Osteocyte (in vitro differentiated cells): ENCODE measurements around the gene HOXD4. TPM values are rescaled to one million over a fixed set of nuclear protein-coding genes. Genes with fewer than 3 reads are reported as not detected.

Experiments
- DNase-seq: peaks from one replicate; pipeline ENCODE4 v3.0.0; 2021; ENCODE audit warnings: mixed read lengths; ENCODE audit not compliant: unreplicated experiment; ENCODE audit errors: extremely low spot score
- H3K27ac Mint-ChIP-seq: one replicate; pipeline ENCODE4 v1.8.0; 2021; ENCODE audit warnings: mild to moderate bottlenecking, mixed read lengths; ENCODE audit not compliant: unreplicated experiment
- H3K27me3 Mint-ChIP-seq: one replicate; pipeline ENCODE4 v1.8.0; 2021; ENCODE audit warnings: mixed read lengths; ENCODE audit not compliant: unreplicated experiment
- H3K36me3 Mint-ChIP-seq: one replicate; pipeline ENCODE4 v1.8.0; 2021; ENCODE audit warnings: mixed read lengths; ENCODE audit not compliant: unreplicated experiment
- H3K4me1 Mint-ChIP-seq: one replicate; pipeline ENCODE4 v1.8.0; 2021; ENCODE audit warnings: mixed read lengths; ENCODE audit not compliant: unreplicated experiment
- H3K4me3 Mint-ChIP-seq: one replicate; pipeline ENCODE4 v1.8.0; 2021; ENCODE audit warnings: mild to moderate bottlenecking, moderate library complexity, mixed read lengths; ENCODE audit not compliant: unreplicated experiment
- H3K9me3 Mint-ChIP-seq: one replicate; pipeline ENCODE4 v1.8.0; 2021; ENCODE audit warnings: mixed read lengths; ENCODE audit not compliant: unreplicated experiment
- total RNA-seq: library from RNA; stranded (reverse); gene quantifications from 2 replicates; pipeline ENCODE4 v1.2.1, GENCODE V29; 2021
- TF ChIP-seq, protein P1 (sequence below): fragments of 200-600 bp; sonication (generic); IDR thresholded peaks from 2 replicates; pipeline ENCODE4 v1.5.0; 2021; ENCODE audit warnings: antibody characterized with exemption, mild to moderate bottlenecking, moderate library complexity

Gene HOXD4
- total RNA-seq, 1 donor from 2014 or later: not detected

DNA sequence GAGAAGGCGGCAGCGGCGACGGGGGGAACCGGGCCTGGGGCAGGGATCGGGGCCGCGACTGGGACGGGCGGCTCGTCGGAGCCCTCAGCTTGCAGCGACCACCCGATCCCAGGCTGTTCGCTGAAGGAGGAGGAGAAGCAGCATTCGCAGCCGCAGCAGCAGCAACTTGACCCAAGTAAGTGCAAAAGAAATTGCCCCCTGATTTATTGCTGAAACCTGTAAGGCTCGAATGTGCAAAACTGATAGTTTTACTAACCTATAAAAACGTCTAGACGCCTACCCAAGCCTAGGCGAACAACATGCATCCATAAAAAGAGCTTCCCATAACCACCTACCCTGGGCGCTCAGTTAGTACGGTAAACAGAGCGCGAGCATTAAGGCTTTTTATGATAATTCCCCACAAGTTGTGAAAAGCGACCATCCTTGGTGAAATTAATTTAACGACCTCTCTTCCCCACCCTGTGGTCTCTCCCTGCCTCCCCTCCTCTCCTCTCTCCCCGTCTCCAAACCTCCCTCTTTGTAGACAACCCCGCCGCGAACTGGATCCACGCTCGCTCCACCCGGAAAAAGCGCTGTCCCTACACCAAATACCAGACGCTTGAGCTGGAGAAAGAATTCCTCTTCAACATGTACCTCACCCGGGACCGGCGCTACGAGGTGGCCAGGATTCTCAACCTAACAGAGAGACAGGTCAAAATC, 27.8 kb upstream of the HOXD4 start:
- H3K9me3 Mint-ChIP-seq: peaks cover 3% of the 10 kb centered on the region
- TF ChIP-seq, protein P1, sequence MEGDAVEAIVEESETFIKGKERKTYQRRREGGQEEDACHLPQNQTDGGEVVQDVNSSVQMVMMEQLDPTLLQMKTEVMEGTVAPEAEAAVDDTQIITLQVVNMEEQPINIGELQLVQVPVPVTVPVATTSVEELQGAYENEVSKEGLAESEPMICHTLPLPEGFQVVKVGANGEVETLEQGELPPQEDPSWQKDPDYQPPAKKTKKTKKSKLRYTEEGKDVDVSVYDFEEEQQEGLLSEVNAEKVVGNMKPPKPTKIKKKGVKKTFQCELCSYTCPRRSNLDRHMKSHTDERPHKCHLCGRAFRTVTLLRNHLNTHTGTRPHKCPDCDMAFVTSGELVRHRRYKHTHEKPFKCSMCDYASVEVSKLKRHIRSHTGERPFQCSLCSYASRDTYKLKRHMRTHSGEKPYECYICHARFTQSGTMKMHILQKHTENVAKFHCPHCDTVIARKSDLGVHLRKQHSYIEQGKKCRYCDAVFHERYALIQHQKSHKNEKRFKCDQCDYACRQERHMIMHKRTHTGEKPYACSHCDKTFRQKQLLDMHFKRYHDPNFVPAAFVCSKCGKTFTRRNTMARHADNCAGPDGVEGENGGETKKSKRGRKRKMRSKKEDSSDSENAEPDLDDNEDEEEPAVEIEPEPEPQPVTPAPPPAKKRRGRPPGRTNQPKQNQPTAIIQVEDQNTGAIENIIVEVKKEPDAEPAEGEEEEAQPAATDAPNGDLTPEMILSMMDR: no peak
- no peak overlapping the region for H3K27ac Mint-ChIP-seq
- peaks cover 13% of the 10 kb centered on the region for H3K4me1 Mint-ChIP-seq
- peak overlapping the region; percentile 38 for H3K4me3 Mint-ChIP-seq
- H3K36me3 Mint-ChIP-seq: peaks cover 4% of the 10 kb centered on the region
- DNase-seq: no peak
- peaks cover 88% of the 10 kb centered on the region for H3K27me3 Mint-ChIP-seq

DNA sequence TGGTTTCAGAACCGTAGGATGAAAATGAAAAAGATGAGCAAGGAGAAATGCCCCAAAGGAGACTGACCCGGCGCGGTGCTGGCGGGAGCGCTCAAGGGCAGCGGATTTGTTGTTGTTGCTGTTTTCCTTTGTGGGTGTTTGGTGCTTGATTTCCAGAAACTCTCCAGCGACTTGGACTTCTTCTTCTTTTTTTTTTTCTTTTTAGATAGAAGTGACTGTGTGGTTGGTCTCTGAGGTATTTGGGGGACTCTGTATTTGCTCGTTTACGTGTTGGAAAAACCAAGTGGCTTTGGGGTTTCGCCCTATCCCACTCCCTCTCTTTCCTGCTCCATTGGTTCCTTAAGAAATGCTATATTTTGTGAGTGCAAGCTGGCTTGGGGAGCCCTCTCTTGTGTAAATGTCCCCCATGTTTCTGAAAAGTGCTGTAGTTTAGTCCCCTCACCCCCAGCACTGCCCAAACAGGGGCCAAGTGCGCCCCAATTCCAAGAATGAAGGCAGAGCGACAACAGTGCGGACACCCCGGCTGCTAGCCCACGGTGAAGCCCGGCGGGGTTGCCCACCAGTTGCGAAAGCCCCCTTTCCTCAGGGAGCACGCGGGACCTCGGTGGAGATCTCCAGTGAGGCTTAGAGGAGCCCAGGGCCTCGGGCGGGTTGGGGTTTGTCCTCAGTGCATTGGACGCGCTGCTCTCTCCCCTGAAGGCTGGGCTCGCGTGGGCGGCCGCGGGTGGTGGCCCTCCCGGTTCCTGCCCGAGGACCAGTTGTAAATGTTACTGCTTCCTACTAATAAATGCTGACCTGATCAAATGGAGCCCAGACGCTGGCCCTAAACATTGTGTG, 27.0 kb upstream of the HOXD4 start:
- Mint-ChIP-seq H3K27ac (no peak overlapping the region), H3K4me3 (no peak overlapping the region), H3K27me3 (peaks cover 88% of the 10 kb centered on the region), H3K9me3 (no peaks in the 10 kb centered on the region), H3K4me1 (peaks cover 20% of the 10 kb centered on the region), H3K36me3 (peaks cover 4% of the 10 kb centered on the region)
- DNase-seq: no peak
- TF ChIP-seq, protein P1: no peak

DNA sequence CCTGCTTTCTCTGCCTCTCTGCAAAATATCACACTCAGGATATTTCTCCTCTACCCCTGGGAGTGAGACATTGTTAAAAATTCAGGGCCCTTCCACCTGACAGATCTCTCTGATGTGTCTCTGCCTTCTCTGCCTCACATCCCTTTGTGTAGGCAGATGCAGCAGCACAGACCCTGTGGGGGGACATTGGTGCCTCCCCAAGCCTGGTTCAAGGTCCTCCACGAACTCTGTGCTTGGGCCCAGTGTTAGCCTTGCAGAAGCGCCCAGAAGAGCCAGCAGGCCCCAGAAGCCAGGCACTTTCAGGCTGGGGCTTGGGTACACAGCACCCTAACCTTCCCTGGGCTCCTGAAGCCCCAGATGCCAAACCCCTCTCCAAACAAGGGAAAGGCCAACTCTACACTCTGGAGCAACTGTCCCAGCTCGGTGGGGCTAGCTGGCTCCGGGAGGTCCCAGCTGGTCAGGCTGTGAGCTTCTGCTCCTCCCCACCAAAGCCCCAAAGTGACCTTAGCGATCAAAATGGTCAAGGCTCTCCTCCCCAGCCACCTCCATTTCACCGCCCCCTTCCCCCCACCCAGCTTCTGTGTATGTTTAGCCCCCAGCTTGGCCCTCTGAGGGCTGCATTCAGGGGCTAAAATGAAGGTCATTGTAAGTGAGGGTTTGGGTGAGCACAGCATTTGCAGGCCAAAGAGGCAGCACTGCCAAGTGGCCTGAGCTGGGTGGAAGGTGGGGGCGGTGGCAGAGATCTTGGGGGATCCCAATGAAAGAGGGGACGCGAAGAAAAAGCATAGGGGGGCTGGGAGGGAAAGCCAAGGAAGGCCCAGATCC, 26.2 kb upstream of the HOXD4 start:
- no peak overlapping the region for H3K4me3 Mint-ChIP-seq
- peaks cover 20% of the 10 kb centered on the region for H3K4me1 Mint-ChIP-seq
- H3K27me3 Mint-ChIP-seq: peaks cover 81% of the 10 kb centered on the region
- no peaks in the 10 kb centered on the region for H3K9me3 Mint-ChIP-seq
- TF ChIP-seq, protein P1: no peak
- H3K27ac Mint-ChIP-seq: no peak overlapping the region
- peaks cover 4% of the 10 kb centered on the region for H3K36me3 Mint-ChIP-seq
- no peak for DNase-seq

DNA sequence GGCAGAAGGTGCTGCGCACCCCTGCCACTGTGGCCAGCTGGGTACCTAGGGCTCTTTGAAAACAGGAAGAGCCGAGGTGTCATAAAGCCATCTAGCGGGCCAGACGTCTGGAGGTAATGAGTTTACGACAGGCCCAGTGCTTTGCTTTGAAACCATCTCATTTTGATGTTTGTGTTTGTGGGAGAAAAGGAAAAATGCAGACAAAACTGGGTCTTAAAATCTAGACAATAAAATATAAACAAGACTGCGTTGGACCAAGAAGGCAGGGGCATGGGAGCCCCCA, 25.6 kb upstream of the HOXD4 start:
- no peak overlapping the region for H3K4me3 Mint-ChIP-seq
- peaks cover 22% of the 10 kb centered on the region for H3K4me1 Mint-ChIP-seq
- no peak overlapping the region for H3K27ac Mint-ChIP-seq
- peaks cover 4% of the 10 kb centered on the region for H3K36me3 Mint-ChIP-seq
- peaks cover 77% of the 10 kb centered on the region for H3K27me3 Mint-ChIP-seq
- H3K9me3 Mint-ChIP-seq: no peaks in the 10 kb centered on the region
- TF ChIP-seq, protein P1: no peak
- DNase-seq: no peak
